H1 (cell line): ENCODE results near the gene DPP8. TPM values are rescaled to one million over a fixed set of nuclear protein-coding genes. Genes with fewer than 3 reads are reported as not detected.
A peak's percentile ranks its signal among the peaks of the same experiment; 100 is the strongest.

Source experiments
- CTCF ChIA-PET: fragments of 300-600 bp; sonication (Branson Sonifier 250); formaldehyde crosslinking; loops from one replicate; lab custom pipeline; 2021; ENCODE audit not compliant: partially characterized antibody; lab: Charles Lee
- POLR2A ChIA-PET: fragments of 300-600 bp; sonication (Branson Sonifier 250); formaldehyde crosslinking; loops from one replicate; lab custom pipeline; 2021; ENCODE audit warnings: inconsistent platforms; ENCODE audit not compliant: partially characterized antibody; lab: Charles Lee
- DNase-seq, 2 experiments: peaks; one replicate each; pipeline versions ENCODE4 v3.0.0 to v3.0.0-alpha.2; 2010 to 2022; ENCODE audit warnings: low spot score in 2 of 2, low read depth in 1 of 2, mixed read lengths in 1 of 2
- FAIRE-seq: peaks from 2 replicates; lab custom pipeline; 2011; peaks lifted over from hg19 to GRCh38; lab: Jason Lieb, UNC
- H2AFZ ChIP-seq: 2 replicates; pipeline ENCODE4 v1.8.1; 2012; ENCODE audit warnings: low read length, inconsistent platforms
- H2AK5ac ChIP-seq: 2 replicates; pipeline ENCODE4 v1.6.1; 2013; ENCODE audit warnings: low read depth, low read length
- H2BK120ac ChIP-seq: replicated peaks from 2 replicates; pipeline ENCODE3; 2013; ENCODE audit warnings: low read depth, low read length, inconsistent platforms
- H2BK12ac ChIP-seq: 2 replicates; pipeline ENCODE4 v1.6.1; 2013; ENCODE audit warnings: low read depth, low read length
- H2BK15ac ChIP-seq: 2 replicates; pipeline ENCODE4 v1.6.1; 2013; ENCODE audit warnings: low read length
- H2BK20ac ChIP-seq: 2 replicates; pipeline ENCODE4 v1.6.1; 2013; ENCODE audit warnings: low read length
- H2BK5ac ChIP-seq: 2 replicates; pipeline ENCODE4 v1.6.1; 2013; ENCODE audit warnings: low read depth, low read length
- H3K14ac ChIP-seq: 2 replicates; pipeline ENCODE4 v1.6.1; 2013; ENCODE audit warnings: inconsistent platforms; ENCODE audit not compliant: insufficient read length
- H3K18ac ChIP-seq: 2 replicates; pipeline ENCODE4 v1.6.1; 2013; ENCODE audit warnings: low read length; ENCODE audit errors: extremely low read depth
- H3K23ac ChIP-seq: 2 replicates; pipeline ENCODE4 v1.6.1; 2013; ENCODE audit warnings: inconsistent platforms; ENCODE audit not compliant: insufficient read length
- H3K23me2 ChIP-seq: 2 replicates; pipeline ENCODE4 v1.6.1; 2013; ENCODE audit warnings: low read depth, low read length
- H3K27ac ChIP-seq: 2 replicates; pipeline ENCODE4 v1.6.1; 2011; ENCODE audit warnings: low read depth, low read length, inconsistent platforms
- H3K27me3 ChIP-seq, 4 experiments: replicated peaks in 1 of 4; 1 replicate in 1 of 4; 2 replicates in 3 of 4; pipeline versions ENCODE4 v1.6.1 to v1.8.1; 2011 to 2013; ENCODE audit warnings: low read length in 3 of 4, mild to moderate bottlenecking in 3 of 4, inconsistent platforms in 2 of 4, mixed read lengths in 2 of 4, moderate library complexity in 1 of 4; ENCODE audit not compliant: control insufficient read depth in 3 of 4, insufficient read depth in 3 of 4; ENCODE audit errors: extremely low read depth in 1 of 4
- H3K36me3 ChIP-seq, 4 experiments: 2 replicates each; pipeline versions ENCODE4 v1.6.1 to v1.8.1; 2011 to 2013; ENCODE audit warnings: mild to moderate bottlenecking in 4 of 4, low read length in 3 of 4, moderate library complexity in 2 of 4, control low read depth in 1 of 4, inconsistent platforms in 1 of 4; ENCODE audit not compliant: insufficient read depth in 4 of 4, control insufficient read depth in 2 of 4
- H3K4ac ChIP-seq: replicated peaks from 2 replicates; pipeline ENCODE3; 2013; ENCODE audit warnings: low read length, low read depth, mixed read lengths, inconsistent platforms; ENCODE audit not compliant: insufficient read length
- H3K4me1 ChIP-seq, 4 experiments: replicated peaks in 1 of 4; 1 replicate in 1 of 4; 2 replicates in 3 of 4; pipeline versions ENCODE4 v1.6.1 to v1.8.1; 2011 to 2013; ENCODE audit warnings: low read length in 3 of 4, inconsistent platforms in 2 of 4, mixed read lengths in 1 of 4; ENCODE audit not compliant: insufficient read depth in 4 of 4, control insufficient read depth in 3 of 4
- H3K4me2 ChIP-seq, 2 experiments: 2 replicates each; pipeline versions ENCODE4 v1.6.1 to v1.8.1; 2011 to 2013; ENCODE audit warnings: low read depth in 2 of 2, low read length in 2 of 2, control low read depth in 1 of 2, inconsistent platforms in 1 of 2, mild to moderate bottlenecking in 1 of 2; ENCODE audit not compliant: insufficient read depth in 1 of 2
- H3K4me3 ChIP-seq, 4 experiments: fragments of 200-600, 300-600 bp in 1 of 4; sonication (generic), shearing (Covaris generic), sonication (Bioruptor Twin) in 1 of 4; 2 replicates each; pipeline versions ENCODE4 v1.5.1 to v1.8.1; 2011 to 2016; ENCODE audit warnings: low read length in 4 of 4, low read depth in 3 of 4, control low read depth in 2 of 4, inconsistent platforms in 2 of 4, mild to moderate bottlenecking in 2 of 4, mixed read lengths in 1 of 4, moderate library complexity in 1 of 4; ENCODE audit not compliant: insufficient read depth in 2 of 4; ENCODE audit errors: extremely low read depth in 1 of 4
- H3K56ac ChIP-seq: replicated peaks from 2 replicates; pipeline ENCODE3; 2013; ENCODE audit warnings: low read depth, mild to moderate bottlenecking, mixed read lengths, low read length, inconsistent platforms; ENCODE audit not compliant: insufficient read length
- H3K79me1 ChIP-seq: 2 replicates; pipeline ENCODE4 v1.6.1; 2013; ENCODE audit warnings: low read depth, low read length, control low read depth
- H3K79me2 ChIP-seq, 2 experiments: 2 replicates each; pipeline versions ENCODE4 v1.6.1 to v1.8.1; 2012 to 2013; ENCODE audit warnings: low read length in 2 of 2, mild to moderate bottlenecking in 2 of 2, inconsistent platforms in 1 of 2; ENCODE audit not compliant: insufficient read depth in 2 of 2, control insufficient read depth in 1 of 2
- H3K9ac ChIP-seq, 4 experiments: replicated peaks in 1 of 4; 1 replicate in 1 of 4; 2 replicates in 3 of 4; pipeline versions ENCODE4 v1.6.1 to v1.8.1; 2011 to 2013; ENCODE audit warnings: low read depth in 3 of 4, low read length in 3 of 4, control low read depth in 2 of 4, mild to moderate bottlenecking in 2 of 4, moderate library complexity in 2 of 4, inconsistent platforms in 1 of 4; ENCODE audit errors: extremely low read depth in 1 of 4
- H3K9me3 ChIP-seq, 2 experiments: 2 replicates each; pipeline versions ENCODE4 v1.6.1 to v1.8.1; 2012 to 2013; ENCODE audit warnings: mild to moderate bottlenecking in 2 of 2, moderate library complexity in 2 of 2, control low read depth in 1 of 2, inconsistent platforms in 1 of 2, low read depth in 1 of 2, low read length in 1 of 2, mixed read lengths in 1 of 2; ENCODE audit not compliant: insufficient read depth in 2 of 2
- H4K20me1 ChIP-seq, 2 experiments: replicated peaks in 1 of 2; 2 replicates each; pipeline versions ENCODE3 to v1.8.1; 2011 to 2013; ENCODE audit warnings: inconsistent platforms in 2 of 2, low read length in 2 of 2, mild to moderate bottlenecking in 1 of 2; ENCODE audit not compliant: insufficient read depth in 2 of 2, control insufficient read depth in 1 of 2
- H4K5ac ChIP-seq: 2 replicates; pipeline ENCODE4 v1.6.1; 2013; ENCODE audit warnings: low read length, low read depth, mixed read lengths, inconsistent platforms; ENCODE audit not compliant: insufficient read length
- H4K8ac ChIP-seq: 2 replicates; pipeline ENCODE4 v1.8.0; 2013; ENCODE audit warnings: mild to moderate bottlenecking, moderate library complexity, low read length, inconsistent platforms; ENCODE audit not compliant: insufficient read depth; ENCODE audit errors: extremely low read depth
- H4K91ac ChIP-seq: replicated peaks from 2 replicates; pipeline ENCODE3; 2013; ENCODE audit warnings: low read length, mixed read lengths, inconsistent platforms; ENCODE audit not compliant: insufficient read length
- ASH2L ChIP-seq: fragments of 200-600, 300-600 bp; sonication (generic); IDR thresholded peaks from one replicate; pipeline ENCODE4 v1.7.1; 2017; ENCODE audit warnings: low read length
- BACH1 ChIP-seq: IDR thresholded peaks from 2 replicates; pipeline ENCODE4 v1.6.1; 2012; ENCODE audit warnings: low read length, improper control_type of control experiment
- CEBPB ChIP-seq: IDR thresholded peaks from 2 replicates; pipeline ENCODE4 v1.6.1; 2012; ENCODE audit warnings: low read depth, low read length
- E2F6 ChIP-seq: IDR thresholded peaks from 2 replicates; pipeline ENCODE4 v1.6.1; 2012; ENCODE audit warnings: inconsistent platforms
- EZH2 ChIP-seq: fragments of 200-600 bp; sonication (generic); IDR thresholded peaks from 2 replicates; pipeline ENCODE4 v1.7.1; 2012; ENCODE audit warnings: low read depth, mild to moderate bottlenecking, moderate library complexity, low read length, inconsistent platforms; ENCODE audit not compliant: severe bottlenecking
- KDM5A ChIP-seq: fragments of 200-600 bp; IDR thresholded peaks from 2 replicates; pipeline ENCODE4 v1.7.1; 2012; ENCODE audit warnings: mild to moderate bottlenecking, low read length, inconsistent platforms, mixed read lengths
- NRF1 ChIP-seq: IDR thresholded peaks from 2 replicates; pipeline ENCODE4 v1.6.1; 2011; ENCODE audit warnings: mild to moderate bottlenecking, low read depth, low read length, improper control_type of control experiment
- RBBP5 ChIP-seq: IDR thresholded peaks from 2 replicates; pipeline ENCODE4 v1.7.1; 2012; ENCODE audit warnings: low read depth, mild to moderate bottlenecking, inconsistent platforms, low read length, moderate library complexity, borderline replicate concordance
- RFX5 ChIP-seq: IDR thresholded peaks from 2 replicates; pipeline ENCODE4 v1.6.1; 2011; ENCODE audit warnings: low read depth, low read length, improper control_type of control experiment, borderline replicate concordance
- SIN3A ChIP-seq, 2 experiments: IDR thresholded peaks in 1 of 2; conservative IDR thresholded peaks in 1 of 2; 2 replicates each; pipeline ENCODE4 v1.6.1; 2011 to 2012; ENCODE audit warnings: low read length in 2 of 2, improper control_type of control experiment in 1 of 2, low read depth in 1 of 2, mild to moderate bottlenecking in 1 of 2
- SP4 ChIP-seq: IDR thresholded peaks from 2 replicates; pipeline ENCODE4 v1.6.1; 2012; ENCODE audit warnings: low read length, inconsistent platforms
- SRF ChIP-seq: IDR thresholded peaks from 2 replicates; pipeline ENCODE4 v1.6.1; 2011; ENCODE audit warnings: mild to moderate bottlenecking, low read depth, low read length, moderate library complexity
- SUZ12 ChIP-seq: fragments of 200-600 bp; sonication (generic); IDR thresholded peaks from 2 replicates; pipeline ENCODE4 v1.6.1; 2012; ENCODE audit warnings: mild to moderate bottlenecking, inconsistent platforms, low read length, moderate library complexity, mixed read lengths
- USF2 ChIP-seq: IDR thresholded peaks from 2 replicates; pipeline ENCODE4 v1.6.1; 2011; ENCODE audit warnings: low read length, improper control_type of control experiment
- polyA plus RNA-seq, 7 experiments: library from polyadenylated mRNA; depleted of rRNA in 3 of 7; stranded (reverse) in 5 of 7; unstranded in 2 of 7; fragments of >200 nt in 5 of 7; fragments of 200-250 nt in 2 of 7; gene quantifications; 1 replicate in 5 of 7; 2 replicates in 1 of 7; 4 replicates in 1 of 7; pipeline versions ENCODE4 v1.2.1 to v1.2.3, GENCODE V29; 2011 to 2013; ENCODE audit warnings: missing spikeins in 2 of 7, mixed read lengths in 2 of 7
- total RNA-seq: library from RNA; stranded (reverse); fragmentation: NEBNext Ultra II Directional; extraction: Animal tissue kit (Norgen Biotek cat#: 25700); gene quantifications from 2 replicates; pipeline ENCODE4 v1.2.1, GENCODE V29; 2021

The DPP8 gene
- total and polyA plus RNA-seq, 2 of the 8 experiments (the other 6 are each of a cell fraction or from before 2014, with no cell fraction given), result 9.9 to 26.0 TPM

DNA sequence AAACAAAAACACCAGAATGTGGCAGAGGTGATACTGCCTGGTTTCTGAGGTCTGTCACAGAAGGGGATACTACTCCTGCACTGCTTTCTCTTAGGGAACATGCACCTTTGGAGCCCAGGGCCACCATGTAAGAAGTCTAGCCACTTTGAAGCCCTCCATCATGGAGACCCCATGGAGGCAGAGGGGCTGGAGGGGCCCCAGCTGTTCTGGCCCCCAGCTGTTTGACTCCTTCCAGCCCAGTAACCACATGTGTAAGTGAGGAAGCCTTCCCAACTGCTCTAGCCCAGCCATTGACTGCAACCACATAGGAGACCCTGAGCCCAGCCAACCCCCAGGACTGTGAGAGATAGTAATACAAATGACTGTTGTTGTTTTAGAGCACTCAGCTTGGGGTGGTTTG lies 85.8 kb downstream of the DPP8 start:
- Histone ChIP-seq H3K4me1 (no peaks in the 10 kb centered on the region), H3K36me3 (no peaks in the 10 kb centered on the region), H3K79me2 (no peaks in the 10 kb centered on the region), H4K5ac (no peak overlapping the region), H4K91ac (no peak overlapping the region), H3K4me2 (no peak overlapping the region), H3K14ac (no peak overlapping the region), H3K27me3 (no peaks in the 10 kb centered on the region), H3K4me3 (no peak overlapping the region), H3K9me3 (no peaks in the 10 kb centered on the region), H2BK15ac (no peak overlapping the region), H3K18ac (no peak overlapping the region), H2AK5ac (no peak overlapping the region), H3K4ac (no peak overlapping the region), H3K79me1 (no peaks in the 10 kb centered on the region), H3K56ac (no peak overlapping the region), H4K20me1 (no peaks in the 10 kb centered on the region), H2BK5ac (no peak overlapping the region), H3K9ac (no peak overlapping the region), H2BK120ac (no peak overlapping the region), H3K27ac (no peak overlapping the region), H2BK20ac (no peak overlapping the region), H3K23ac (no peak overlapping the region), H4K8ac (no peak overlapping the region), H3K23me2 (no peaks in the 10 kb centered on the region), H2AFZ (no peak overlapping the region), H2BK12ac (no peak overlapping the region)
- ChIA-PET POLR2A (interaction anchor here (1.5 kb wide), 1 partner anchor 10 kb away, joined by 3 read pairs; no protein-coding TSS in a partner anchor), CTCF (interaction anchor here (0.9 kb wide), 1 partner anchor 33 kb away, joined by 3 read pairs; no protein-coding TSS in a partner anchor)
- TF ChIP-seq RBBP5 (no peak), EZH2 (no peak), KDM5A (no peak), NRF1 (no peak), CEBPB (no peak), ASH2L (no peak), SRF (no peak), BACH1 (no peak), SIN3A (conservative IDR thresholded peaks at IDR 0.05 in 1 of 2, IDR thresholded peaks at IDR 0.05 in 1 of 2; ENCODE audit: low read depth in 1 of 2, low read length in 2 of 2) (no peak), E2F6 (no peak), USF2 (no peak), RFX5 (no peak), SUZ12 (no peak), SP4 (no peak)
- FAIRE-seq, result no peak
- peak in 1 of 2 experiments; percentile 22 for DNase-seq
